Calu3 (cell line): ENCODE data around the gene AACS. TPM values are rescaled to one million over a fixed set of nuclear protein-coding genes. Genes with fewer than 3 reads are reported as not detected.

Source experiments
- BruUV-seq: library from RNA; stranded (reverse); fragments of 400-500 nt; replicated peaks from 2 replicates; lab custom pipeline; 2021; lab: Mats Ljungman, UMichigan
- CTCF ChIA-PET: fragments of 300-600 bp; sonication (Branson Sonifier 250); formaldehyde crosslinking; loops from one replicate; lab custom pipeline; 2022; ENCODE audit warnings: antibody characterized with exemption; lab: Charles Lee
- DNase-seq: peaks from one replicate; pipeline ENCODE4 v3.0.0; 2022
- H3K27ac Mint-ChIP-seq: one replicate; pipeline ENCODE4 v1.8.0; 2022; ENCODE audit warnings: mixed read lengths; ENCODE audit not compliant: unreplicated experiment
- H3K27me3 Mint-ChIP-seq: one replicate; pipeline ENCODE4 v1.8.0; 2022; ENCODE audit warnings: mixed read lengths; ENCODE audit not compliant: unreplicated experiment
- H3K36me3 Mint-ChIP-seq: one replicate; pipeline ENCODE4 v1.8.0; 2022; ENCODE audit warnings: mild to moderate bottlenecking, moderate library complexity, mixed read lengths; ENCODE audit not compliant: insufficient read depth, unreplicated experiment
- H3K4me1 Mint-ChIP-seq: one replicate; pipeline ENCODE4 v1.8.0; 2022; ENCODE audit warnings: mild to moderate bottlenecking, low read depth, mixed read lengths; ENCODE audit not compliant: unreplicated experiment
- H3K4me3 Mint-ChIP-seq: one replicate; pipeline ENCODE4 v1.8.0; 2022; ENCODE audit warnings: mild to moderate bottlenecking, low read depth, moderate library complexity, mixed read lengths; ENCODE audit not compliant: unreplicated experiment
- H3K9me3 Mint-ChIP-seq: one replicate; pipeline ENCODE4 v1.8.0; 2022; ENCODE audit warnings: low read depth, mixed read lengths; ENCODE audit not compliant: unreplicated experiment
- CTCF ChIP-seq: fragments of 200-600 bp; IDR thresholded peaks from one replicate; pipeline ENCODE4 v1.8.0; 2022; ENCODE audit warnings: antibody characterized with exemption; ENCODE audit not compliant: unreplicated experiment
- intact Hi-C: fragments of 100-400 bp; cut with micrococcal nuclease; formaldehyde crosslinking; loops from one replicate; pipeline ENCODE4 v1.10.0; 2022; ENCODE audit not compliant: unreplicated experiment
- total RNA-seq: library from RNA; stranded (reverse); gene quantifications from 2 replicates; pipeline ENCODE4 v1.2.3, GENCODE V29; 2022

The AACS gene
- total RNA-seq, 1 experiment from 2014 or later = 39.2 TPM

GRCh38 chr12:125113263-125113662, 48.0 kb downstream of the AACS start:
- DNase-seq = no peak
- Mint-ChIP-seq H3K9me3 (no peaks in the 10 kb centered on the region), H3K4me1 (no peaks in the 10 kb centered on the region), H3K27me3 (no peaks in the 10 kb centered on the region), H3K36me3 (peaks cover 28% of the 10 kb centered on the region), H3K4me3 (no peak overlapping the region), H3K27ac (no peak overlapping the region)
- intact Hi-C loops = no loop called here
- CTCF ChIA-PET = no interaction called here
- TF ChIP-seq CTCF = no peak
- BruUV-seq = no TSS peak

GRCh38 chr12:125113789-125114188, 48.6 kb downstream of the AACS start:
- H3K9me3 Mint-ChIP-seq = no peaks in the 10 kb centered on the region
- peaks cover 28% of the 10 kb centered on the region for H3K36me3 Mint-ChIP-seq
- H3K27me3 Mint-ChIP-seq = no peaks in the 10 kb centered on the region
- TF ChIP-seq CTCF = no peak
- H3K27ac Mint-ChIP-seq = no peak overlapping the region
- DNase-seq = no peak
- intact Hi-C loops = no loop called here
- H3K4me3 Mint-ChIP-seq = no peak overlapping the region
- no peaks in the 10 kb centered on the region for H3K4me1 Mint-ChIP-seq
- CTCF ChIA-PET = no interaction called here
- no TSS peak for BruUV-seq

DNA sequence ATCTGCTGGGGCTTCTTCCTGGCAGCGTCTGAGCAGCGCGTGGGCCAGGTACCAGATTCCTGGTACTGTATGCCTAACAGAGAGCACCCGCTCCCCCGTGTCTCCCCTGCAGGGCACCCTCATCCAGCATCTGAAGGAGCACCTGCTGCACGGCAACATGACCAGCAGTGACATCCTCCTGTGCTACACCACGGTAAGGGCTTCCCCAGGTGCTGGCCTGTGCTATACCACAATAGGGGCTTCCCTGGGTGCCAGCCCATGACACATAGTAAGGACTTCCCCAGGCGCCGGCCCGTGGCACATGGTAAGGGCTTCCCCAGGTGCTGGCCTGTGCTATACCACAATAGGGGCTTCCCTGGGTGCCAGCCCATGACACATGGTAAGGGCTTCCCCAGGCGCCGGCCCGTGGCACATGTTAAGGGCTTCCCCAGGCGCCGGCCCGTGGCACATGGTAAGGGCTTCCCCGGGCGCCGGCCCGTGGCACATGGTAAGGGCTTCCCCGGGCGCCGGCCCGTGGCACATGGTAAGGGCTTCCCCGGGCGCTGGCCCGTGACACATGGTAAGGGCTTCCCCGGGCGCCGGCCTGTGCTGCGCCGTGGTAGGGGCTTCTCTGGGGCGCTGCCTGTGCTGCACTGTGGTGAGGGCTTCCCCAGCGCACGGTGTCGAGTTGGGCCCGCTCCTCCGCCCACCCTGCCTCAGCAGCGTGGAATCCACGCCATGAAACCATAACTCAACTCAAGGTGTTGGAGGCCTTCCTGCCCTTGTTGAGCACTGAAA, 49.3 kb downstream of the AACS start:
- intact Hi-C loops = no loop called here
- no peaks in the 10 kb centered on the region for H3K9me3 Mint-ChIP-seq
- TF ChIP-seq CTCF = no peak
- peaks cover under 1% of the 10 kb centered on the region for H3K4me1 Mint-ChIP-seq
- no peak overlapping the region for H3K4me3 Mint-ChIP-seq
- no peak overlapping the region for H3K27ac Mint-ChIP-seq
- no peak for DNase-seq
- CTCF ChIA-PET = no interaction called here
- no TSS peak for BruUV-seq
- peaks cover 21% of the 10 kb centered on the region for H3K36me3 Mint-ChIP-seq
- no peaks in the 10 kb centered on the region for H3K27me3 Mint-ChIP-seq

DNA sequence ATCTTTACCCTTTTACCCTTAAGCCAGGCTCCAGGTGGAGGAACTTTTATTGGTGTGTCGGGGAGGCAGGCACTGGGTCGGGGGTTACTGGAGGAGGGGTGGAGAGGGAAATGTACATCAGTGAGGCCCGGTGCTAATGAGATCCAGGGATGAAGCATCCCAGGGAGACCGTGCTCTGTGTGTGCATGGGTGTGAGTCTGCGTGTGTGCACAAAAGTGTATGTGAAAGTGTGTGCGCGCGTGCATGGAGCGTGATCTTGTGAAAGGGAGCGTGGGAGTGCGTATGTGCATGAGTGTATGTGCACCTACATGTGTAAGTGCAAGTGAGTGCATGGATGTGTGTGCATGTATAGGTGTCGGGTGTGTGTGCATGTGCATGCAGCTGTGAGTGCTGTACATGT, 55.3 kb downstream of the AACS start:
- no peak for TF ChIP-seq CTCF
- H3K27ac Mint-ChIP-seq = no peak overlapping the region
- H3K27me3 Mint-ChIP-seq = no peaks in the 10 kb centered on the region
- peaks cover 47% of the 10 kb centered on the region for H3K36me3 Mint-ChIP-seq
- intact Hi-C loops = no loop called here
- H3K9me3 Mint-ChIP-seq = no peaks in the 10 kb centered on the region
- no TSS peak for BruUV-seq
- CTCF ChIA-PET = no interaction called here
- H3K4me1 Mint-ChIP-seq = peaks cover 55% of the 10 kb centered on the region
- no peak overlapping the region for H3K4me3 Mint-ChIP-seq
- DNase-seq = no peak
